Central memory CD8-positive, alpha-beta T cell (primary cell): ENCODE results near the gene ACP3.

Source experiments
- ATAC-seq: fragments of 150-1000 bp; cut with Tn5 transposase; replicated peaks from 2 replicates; pipeline ENCODE4 v1.10.0; 2022; ENCODE audit warnings: mild to moderate bottlenecking, moderate FRiP score, moderate number of reproducible peaks; ENCODE audit not compliant: poor library complexity, severe bottlenecking; ENCODE audit errors: extremely low read depth
- DNase-seq, 2 donors: peaks; one replicate each; pipeline ENCODE4 v3.0.0; 2021; ENCODE audit warnings: low spot score in 2 of 2
- H3K27ac Mint-ChIP-seq: one replicate; pipeline ENCODE4 v1.8.0; 2022; ENCODE audit warnings: low read depth, mild to moderate bottlenecking, moderate library complexity, mixed read lengths
- H3K27me3 Mint-ChIP-seq: one replicate; pipeline ENCODE4 v1.8.0; 2022; ENCODE audit warnings: mixed read lengths
- H3K36me3 Mint-ChIP-seq: one replicate; pipeline ENCODE4 v1.8.0; 2022; ENCODE audit warnings: mild to moderate bottlenecking, moderate library complexity, mixed read lengths; ENCODE audit not compliant: insufficient read depth
- H3K4me1 Mint-ChIP-seq: one replicate; pipeline ENCODE4 v1.8.0; 2022; ENCODE audit warnings: mixed read lengths
- H3K4me3 Mint-ChIP-seq: one replicate; pipeline ENCODE4 v1.8.0; 2022; ENCODE audit warnings: mild to moderate bottlenecking, moderate library complexity, mixed read lengths
- H3K9me3 Mint-ChIP-seq: one replicate; pipeline ENCODE4 v1.8.0; 2022; ENCODE audit warnings: mixed read lengths

Gene ACP3

GRCh38 chr3:132325634-132326033 is 8.4 kb downstream of the ACP3 start:
- H3K9me3 Mint-ChIP-seq = no peaks in the 10 kb centered on the region
- ATAC-seq = no peak
- H3K27me3 Mint-ChIP-seq = peaks cover 20% of the 10 kb centered on the region
- no peak overlapping the region for H3K4me3 Mint-ChIP-seq
- no peaks in the 10 kb centered on the region for H3K36me3 Mint-ChIP-seq
- H3K27ac Mint-ChIP-seq = no peak overlapping the region
- no peaks in the 10 kb centered on the region for H3K4me1 Mint-ChIP-seq
- no peak for DNase-seq

GRCh38 chr3:132326251-132326650 is 9.0 kb downstream of the ACP3 start:
- peaks cover 20% of the 10 kb centered on the region for H3K27me3 Mint-ChIP-seq
- ATAC-seq = no peak
- no peak for DNase-seq

GRCh38 chr3:132332082-132332481 is 14.9 kb downstream of the ACP3 start:
- Mint-ChIP-seq H3K27me3 (peaks cover 34% of the 10 kb centered on the region), H3K27ac (no peak overlapping the region), H3K4me3 (no peak overlapping the region), H3K4me1 (no peaks in the 10 kb centered on the region), H3K9me3 (no peaks in the 10 kb centered on the region), H3K36me3 (no peaks in the 10 kb centered on the region)
- ATAC-seq (no peak), DNase-seq (no peak)

More at GRCh38 chr3:132326251-132326650, 9.0 kb downstream of the ACP3 start:
- H3K9me3 Mint-ChIP-seq = no peaks in the 10 kb centered on the region
- no peaks in the 10 kb centered on the region for H3K36me3 Mint-ChIP-seq
- no peaks in the 10 kb centered on the region for H3K4me1 Mint-ChIP-seq
- H3K27ac Mint-ChIP-seq = no peak overlapping the region
- H3K4me3 Mint-ChIP-seq = no peak overlapping the region

- H3K27ac Mint-ChIP-seq = no peak overlapping the region
- no peaks in the 10 kb centered on the region for H3K9me3 Mint-ChIP-seq
- H3K4me3 Mint-ChIP-seq = no peak overlapping the region
- peaks cover 34% of the 10 kb centered on the region for H3K27me3 Mint-ChIP-seq
- no peaks in the 10 kb centered on the region for H3K4me1 Mint-ChIP-seq
- ATAC-seq (no peak), DNase-seq (no peak)
- H3K36me3 Mint-ChIP-seq = no peaks in the 10 kb centered on the region
These were observed 15.3 kb downstream of the ACP3 start for GRCh38 chr3:132332508-132332907.

GRCh38 chr3:132341746-132342145 is 24.5 kb downstream of the ACP3 start:
- H3K9me3 Mint-ChIP-seq = no peaks in the 10 kb centered on the region
- H3K4me3 Mint-ChIP-seq = no peak overlapping the region
- peaks cover 24% of the 10 kb centered on the region for H3K27me3 Mint-ChIP-seq
- no peaks in the 10 kb centered on the region for H3K4me1 Mint-ChIP-seq
- H3K36me3 Mint-ChIP-seq = no peaks in the 10 kb centered on the region
- ATAC-seq (no peak), DNase-seq (no peak)
- no peak overlapping the region for H3K27ac Mint-ChIP-seq

GRCh38 chr3:132342183-132342582 is 25.0 kb downstream of the ACP3 start:
- no peaks in the 10 kb centered on the region for H3K36me3 Mint-ChIP-seq
- H3K4me1 Mint-ChIP-seq = no peaks in the 10 kb centered on the region
- no peaks in the 10 kb centered on the region for H3K9me3 Mint-ChIP-seq
- H3K27ac Mint-ChIP-seq = no peak overlapping the region
- ATAC-seq = no peak
- H3K4me3 Mint-ChIP-seq = no peak overlapping the region
- H3K27me3 Mint-ChIP-seq = peaks cover 24% of the 10 kb centered on the region
- DNase-seq = no peak

GRCh38 chr3:132342610-132343009 is 25.4 kb downstream of the ACP3 start:
- H3K4me1 Mint-ChIP-seq = no peaks in the 10 kb centered on the region
- H3K9me3 Mint-ChIP-seq = no peaks in the 10 kb centered on the region
- H3K27ac Mint-ChIP-seq = no peak overlapping the region
- no peaks in the 10 kb centered on the region for H3K36me3 Mint-ChIP-seq
- DNase-seq = no peak
- H3K4me3 Mint-ChIP-seq = no peak overlapping the region
- H3K27me3 Mint-ChIP-seq = peaks cover 24% of the 10 kb centered on the region
- ATAC-seq = no peak

- Mint-ChIP-seq H3K27ac (no peak overlapping the region), H3K27me3 (peaks cover 24% of the 10 kb centered on the region), H3K36me3 (no peaks in the 10 kb centered on the region), H3K9me3 (no peaks in the 10 kb centered on the region), H3K4me1 (no peaks in the 10 kb centered on the region), H3K4me3 (no peak overlapping the region)
- DNase-seq = no peak
- ATAC-seq = no peak
These were observed 25.9 kb downstream of the ACP3 start for GRCh38 chr3:132343018-132343612.

- no peak for ATAC-seq
- Mint-ChIP-seq H3K9me3 (no peaks in the 10 kb centered on the region), H3K27ac (no peak overlapping the region), H3K4me1 (no peaks in the 10 kb centered on the region), H3K36me3 (no peaks in the 10 kb centered on the region), H3K4me3 (no peak overlapping the region), H3K27me3 (peaks cover 24% of the 10 kb centered on the region)
- DNase-seq = no peak
These were observed 27.6 kb downstream of the ACP3 start for GRCh38 chr3:132344666-132345280.

- Mint-ChIP-seq H3K36me3 (peaks cover 2% of the 10 kb centered on the region), H3K9me3 (no peaks in the 10 kb centered on the region), H3K4me1 (no peaks in the 10 kb centered on the region), H3K4me3 (no peak overlapping the region), H3K27me3 (peaks cover 19% of the 10 kb centered on the region), H3K27ac (no peak overlapping the region)
- ATAC-seq (no peak), DNase-seq (no peak)
These were observed 29.9 kb downstream of the ACP3 start for GRCh38 chr3:132346841-132347736.

GRCh38 chr3:132347811-132348210 is 30.6 kb downstream of the ACP3 start:
- Mint-ChIP-seq H3K9me3 (no peaks in the 10 kb centered on the region), H3K4me3 (no peak overlapping the region), H3K4me1 (no peaks in the 10 kb centered on the region), H3K27ac (no peak overlapping the region), H3K36me3 (peaks cover 2% of the 10 kb centered on the region), H3K27me3 (peaks cover 12% of the 10 kb centered on the region)
- ATAC-seq = no peak
- no peak for DNase-seq

GRCh38 chr3:132348531-132348930 is 31.3 kb downstream of the ACP3 start:
- Mint-ChIP-seq H3K27me3 (peaks cover 5% of the 10 kb centered on the region), H3K27ac (no peak overlapping the region), H3K36me3 (peaks cover 2% of the 10 kb centered on the region), H3K4me3 (no peak overlapping the region), H3K4me1 (no peaks in the 10 kb centered on the region), H3K9me3 (no peaks in the 10 kb centered on the region)
- ATAC-seq = no peak
- no peak for DNase-seq

GRCh38 chr3:132350814-132351213 is 33.6 kb downstream of the ACP3 start:
- Mint-ChIP-seq H3K9me3 (no peaks in the 10 kb centered on the region), H3K4me3 (no peak overlapping the region), H3K36me3 (peaks cover 2% of the 10 kb centered on the region), H3K4me1 (no peaks in the 10 kb centered on the region), H3K27me3 (no peaks in the 10 kb centered on the region), H3K27ac (no peak overlapping the region)
- ATAC-seq (no peak), DNase-seq (no peak)
